Ectodermal cell (in vitro differentiated cells): Measurements from ENCODE around the gene LARGE1.
"Not testable (repeated sequence)": the region's sequence is repeated elsewhere in the genome, so short reads cannot be mapped to it uniquely, and the experiment has no call there.

Experiments used
- H3K27ac ChIP-seq: 2 replicates; pipeline ENCODE4 v1.7.0; 2013; ENCODE audit warnings: mild to moderate bottlenecking, low read depth, low read length; ENCODE audit not compliant: insufficient read depth, poor library complexity, severe bottlenecking
- H3K27me3 ChIP-seq: 2 replicates; pipeline ENCODE4 v1.7.0; 2013; ENCODE audit warnings: mild to moderate bottlenecking, low read length; ENCODE audit not compliant: insufficient read depth, control insufficient read depth, poor library complexity, severe bottlenecking
- H3K36me3 ChIP-seq: one replicate; pipeline ENCODE4 v1.7.0; 2013; ENCODE audit warnings: low read length; ENCODE audit not compliant: control insufficient read depth, insufficient read depth
- H3K4me1 ChIP-seq: one replicate; pipeline ENCODE4 v1.7.0; 2013; ENCODE audit warnings: low read length; ENCODE audit not compliant: control insufficient read depth, insufficient read depth
- H3K4me3 ChIP-seq: 2 replicates; pipeline ENCODE4 v1.7.0; 2013; ENCODE audit warnings: low read depth, low read length, control low read depth; ENCODE audit not compliant: insufficient read depth
- H3K9me3 ChIP-seq: 2 replicates; pipeline ENCODE4 v1.7.0; 2013; ENCODE audit warnings: mild to moderate bottlenecking, low read length, moderate library complexity; ENCODE audit not compliant: control insufficient read depth
- WGBS, 2 experiments: methylation state at CpG; one replicate each; pipeline ENCODE4 v1.1.7; 2013; ENCODE audit warnings: missing lambda C conversion rate in 2 of 2; 5-methylcytosine and 5-hydroxymethylcytosine counted together

The LARGE1 gene

DNA sequence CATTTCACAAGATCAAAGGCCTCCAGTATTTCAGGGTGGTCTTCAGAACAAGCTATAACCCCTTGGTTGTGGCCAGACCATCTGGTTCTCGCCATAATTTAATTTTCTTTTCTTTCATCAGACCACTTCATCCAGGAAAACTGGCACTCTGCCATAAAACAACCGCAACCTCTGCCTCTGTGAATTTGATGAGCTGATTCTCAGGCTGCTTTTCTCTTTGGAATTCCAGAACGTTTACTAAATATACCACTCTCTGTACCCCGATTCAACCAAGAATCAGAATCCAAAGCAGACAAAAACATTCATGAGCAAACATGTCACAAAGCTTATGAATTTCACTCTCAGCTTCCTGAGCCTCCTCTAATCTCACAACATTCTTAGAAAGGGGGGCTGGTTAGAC, 530.3 kb downstream of the LARGE1 start:
- no peaks in the 10 kb centered on the region for H3K36me3 ChIP-seq
- H3K4me3 ChIP-seq, result no peak overlapping the region
- H3K27me3 ChIP-seq, result no peaks in the 10 kb centered on the region
- no peaks in the 10 kb centered on the region for H3K9me3 ChIP-seq
- no peak overlapping the region for H3K27ac ChIP-seq
- 91 to 93% methylated on average over 4 of the region's 4 CpGs for WGBS, 2 experiments
- H3K4me1 ChIP-seq, result no peaks in the 10 kb centered on the region

DNA sequence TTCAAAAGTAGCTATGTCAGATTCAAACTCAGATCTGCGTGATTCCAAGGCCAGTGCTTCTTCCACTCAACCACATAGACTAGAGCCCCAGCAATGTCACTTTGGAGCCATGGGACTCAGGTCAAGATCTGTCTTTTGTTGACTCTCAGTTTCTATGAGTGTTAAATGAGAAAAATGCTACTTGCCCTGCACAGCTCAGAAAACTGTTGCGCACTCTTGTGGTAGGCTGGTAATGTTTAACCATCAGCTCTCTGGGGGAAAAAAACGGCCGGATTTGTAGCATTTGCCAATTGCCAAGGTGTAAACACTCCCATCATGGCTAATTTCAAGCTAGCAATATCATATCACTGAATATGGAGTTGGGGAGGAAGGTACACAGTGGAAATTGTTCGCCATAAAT, 534.0 kb downstream of the LARGE1 start:
- no peaks in the 10 kb centered on the region for H3K9me3 ChIP-seq
- H3K36me3 ChIP-seq, result peaks cover 3% of the 10 kb centered on the region
- no peak overlapping the region for H3K27ac ChIP-seq
- H3K4me3 ChIP-seq, result no peak overlapping the region
- no peaks in the 10 kb centered on the region for H3K27me3 ChIP-seq
- 91 to 97% methylated on average over 5 of the region's 5 CpGs for WGBS, 2 experiments
- no peaks in the 10 kb centered on the region for H3K4me1 ChIP-seq

DNA sequence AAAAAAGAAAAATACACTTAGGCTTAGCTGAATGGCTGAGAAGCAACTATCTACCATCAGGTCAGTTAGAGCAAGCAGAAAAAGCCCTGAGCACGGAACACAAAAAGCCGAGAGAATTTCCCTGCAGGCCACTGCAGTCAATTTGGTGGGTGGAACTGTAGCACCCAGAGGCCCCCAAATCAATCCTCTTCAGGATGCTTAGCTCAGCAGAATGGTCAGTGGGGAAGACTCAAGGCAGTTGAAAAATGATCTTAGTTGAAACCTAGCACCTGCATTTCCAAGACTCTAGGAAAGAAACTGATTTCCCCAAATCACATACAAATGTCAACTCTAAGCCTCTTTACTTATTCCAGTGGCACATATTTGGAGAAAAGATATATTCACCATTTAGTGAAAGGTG, 534.7 kb downstream of the LARGE1 start:
- no peak overlapping the region for H3K4me3 ChIP-seq
- peaks cover 3% of the 10 kb centered on the region for H3K36me3 ChIP-seq
- H3K9me3 ChIP-seq, result no peaks in the 10 kb centered on the region
- H3K27me3 ChIP-seq, result no peaks in the 10 kb centered on the region
- no peak overlapping the region for H3K27ac ChIP-seq
- WGBS, 2 experiments, result 97 to 100% methylated on average over 2 of the region's 2 CpGs
- no peaks in the 10 kb centered on the region for H3K4me1 ChIP-seq

GRCh38 chr22:33382436-33382835, 537.8 kb downstream of the LARGE1 start:
- peaks cover 3% of the 10 kb centered on the region for H3K36me3 ChIP-seq
- H3K4me3 ChIP-seq, result no peak overlapping the region
- no peaks in the 10 kb centered on the region for H3K4me1 ChIP-seq
- 92 to 93% methylated on average over 8 of the region's 8 CpGs for WGBS, 2 experiments
- H3K27me3 ChIP-seq, result no peaks in the 10 kb centered on the region
- H3K9me3 ChIP-seq, result no peaks in the 10 kb centered on the region
- no peak overlapping the region for H3K27ac ChIP-seq

GRCh38 chr22:33381531-33382406, 538.5 kb downstream of the LARGE1 start:
- WGBS, 2 experiments, result 94% methylated on average over 10 of the region's 10 CpGs
- H3K4me1 ChIP-seq, result no peaks in the 10 kb centered on the region
- no peak overlapping the region for H3K4me3 ChIP-seq
- peaks cover 3% of the 10 kb centered on the region for H3K36me3 ChIP-seq
- no peak overlapping the region for H3K27ac ChIP-seq
- H3K27me3 ChIP-seq, result no peaks in the 10 kb centered on the region
- peaks cover 3% of the 10 kb centered on the region for H3K9me3 ChIP-seq

DNA sequence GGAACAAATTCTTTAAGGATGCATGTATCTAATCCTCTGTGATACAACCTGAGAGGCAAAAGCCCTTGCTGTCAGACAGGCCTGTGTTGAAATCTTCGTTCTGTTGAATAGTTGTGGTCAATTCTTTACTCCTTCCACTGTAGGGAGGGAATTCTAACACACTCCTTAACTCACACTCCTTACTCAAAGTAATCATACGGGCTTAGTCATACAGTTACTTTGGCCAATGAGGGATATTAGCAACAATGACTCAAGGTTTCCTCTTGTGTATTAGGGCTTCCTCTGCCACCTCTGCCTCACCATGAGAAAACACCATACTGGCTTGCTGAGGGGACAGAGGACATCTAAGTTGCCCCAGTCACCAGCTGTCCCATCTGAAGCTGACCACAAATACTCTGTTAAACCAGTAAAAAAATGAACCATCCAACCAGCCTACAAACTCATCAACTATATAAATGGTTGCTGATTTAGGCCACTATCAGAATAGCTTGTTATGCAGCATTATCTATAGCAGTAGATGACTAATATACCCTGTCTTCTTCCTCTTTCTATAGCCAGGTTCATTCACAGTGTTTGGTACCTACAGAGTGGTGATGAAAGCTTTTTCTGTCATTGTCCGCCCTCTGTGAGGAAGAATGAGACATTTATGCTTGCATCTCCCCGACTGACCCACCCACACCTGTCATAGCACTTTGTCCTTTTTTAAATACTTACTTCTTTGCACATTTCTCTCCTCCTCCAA, 539.3 kb downstream of the LARGE1 start:
- H3K4me3 ChIP-seq, result no peak overlapping the region
- 93 to 94% methylated on average over 4 of the region's 4 CpGs for WGBS, 2 experiments
- H3K27ac ChIP-seq, result no peak overlapping the region
- H3K27me3 ChIP-seq, result no peaks in the 10 kb centered on the region
- H3K9me3 ChIP-seq, result peaks cover 3% of the 10 kb centered on the region
- H3K36me3 ChIP-seq, result peaks cover 3% of the 10 kb centered on the region
- no peaks in the 10 kb centered on the region for H3K4me1 ChIP-seq

DNA sequence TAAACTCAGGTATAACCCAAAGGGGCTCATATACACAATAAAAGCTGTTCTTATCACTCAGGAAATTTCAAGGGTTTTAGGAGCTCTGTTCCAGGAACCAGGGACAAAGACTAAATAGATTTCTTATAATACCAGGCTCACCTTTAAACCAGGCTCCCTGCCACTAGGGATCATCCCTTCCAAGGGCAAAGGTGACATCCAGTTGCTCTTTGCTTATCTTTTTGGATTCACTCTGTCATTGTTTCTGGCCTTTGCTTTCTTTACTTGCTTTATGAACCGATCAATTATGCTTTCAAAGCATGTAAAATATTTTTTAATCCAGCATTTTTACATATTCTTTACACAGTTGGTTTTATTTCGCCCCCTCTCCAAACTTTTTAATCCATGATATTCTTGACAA, 540.4 kb downstream of the LARGE1 start:
- Histone ChIP-seq H3K4me3 (no peak overlapping the region), H3K27me3 (no peaks in the 10 kb centered on the region), H3K27ac (no peak overlapping the region), H3K36me3 (peaks cover 3% of the 10 kb centered on the region), H3K9me3 (peaks cover 3% of the 10 kb centered on the region), H3K4me1 (no peaks in the 10 kb centered on the region)
- 93 to 94% methylated on average over 2 of the region's 2 CpGs for WGBS, 2 experiments

GRCh38 chr22:33372875-33373274, 547.4 kb downstream of the LARGE1 start:
- Histone ChIP-seq H3K27me3 (no peaks in the 10 kb centered on the region), H3K27ac (no peak overlapping the region), H3K9me3 (peaks cover 3% of the 10 kb centered on the region), H3K36me3 (no peaks in the 10 kb centered on the region), H3K4me3 (no peak overlapping the region), H3K4me1 (no peaks in the 10 kb centered on the region)
- 95 to 100% methylated on average over 1 of the region's 1 CpG for WGBS, 2 experiments

DNA sequence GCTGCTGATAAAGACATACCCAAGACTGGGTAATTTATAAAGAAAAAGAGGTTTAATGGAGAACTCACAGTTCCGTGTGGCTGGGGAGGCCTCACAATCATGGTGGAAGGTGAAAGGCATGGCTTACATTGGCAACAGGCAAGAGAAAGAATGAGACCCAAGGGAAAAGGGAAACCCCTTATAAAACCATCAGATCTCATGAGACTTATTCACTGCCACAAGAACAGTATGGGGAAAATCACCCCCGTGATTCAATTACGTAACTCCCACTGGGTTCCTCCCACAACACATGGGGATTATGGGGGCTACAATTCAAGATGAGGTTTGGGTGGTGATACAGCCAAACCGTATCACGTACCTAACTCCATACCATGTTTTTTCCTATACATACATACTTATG, 557.0 kb downstream of the LARGE1 start:
- not testable (repeated sequence) for H3K4me1 ChIP-seq, H3K36me3 ChIP-seq, H3K27me3 ChIP-seq, H3K27ac ChIP-seq, H3K4me3 ChIP-seq, H3K9me3 ChIP-seq
- WGBS, 2 experiments, result 92 to 94% methylated on average over 3 to 5 of the region's 5 CpGs

- WGBS, 2 experiments, result 88 to 94% methylated on average over 5 of the region's 5 CpGs
- H3K36me3 ChIP-seq, result no peaks in the 10 kb centered on the region
- no peaks in the 10 kb centered on the region for H3K4me1 ChIP-seq
- H3K4me3 ChIP-seq, result no peak overlapping the region
- H3K27me3 ChIP-seq, result no peaks in the 10 kb centered on the region
- H3K9me3 ChIP-seq, result no peaks in the 10 kb centered on the region
- H3K27ac ChIP-seq, result no peak overlapping the region
These were observed 557.6 kb downstream of the LARGE1 start for GRCh38 chr22:33362702-33363101.
